GM18861 (cell line): ENCODE data around the gene RNGTT.
"Not testable (repeated sequence)": the region's sequence is repeated elsewhere in the genome, so short reads cannot be mapped to it uniquely, and the experiment has no call there.

Experiments used
- ATAC-seq: cut with Tn5 transposase; IDR thresholded peaks from one replicate; pipeline ENCODE4 v1.9.1; 2021; ENCODE audit not compliant: unreplicated experiment

The RNGTT gene

DNA sequence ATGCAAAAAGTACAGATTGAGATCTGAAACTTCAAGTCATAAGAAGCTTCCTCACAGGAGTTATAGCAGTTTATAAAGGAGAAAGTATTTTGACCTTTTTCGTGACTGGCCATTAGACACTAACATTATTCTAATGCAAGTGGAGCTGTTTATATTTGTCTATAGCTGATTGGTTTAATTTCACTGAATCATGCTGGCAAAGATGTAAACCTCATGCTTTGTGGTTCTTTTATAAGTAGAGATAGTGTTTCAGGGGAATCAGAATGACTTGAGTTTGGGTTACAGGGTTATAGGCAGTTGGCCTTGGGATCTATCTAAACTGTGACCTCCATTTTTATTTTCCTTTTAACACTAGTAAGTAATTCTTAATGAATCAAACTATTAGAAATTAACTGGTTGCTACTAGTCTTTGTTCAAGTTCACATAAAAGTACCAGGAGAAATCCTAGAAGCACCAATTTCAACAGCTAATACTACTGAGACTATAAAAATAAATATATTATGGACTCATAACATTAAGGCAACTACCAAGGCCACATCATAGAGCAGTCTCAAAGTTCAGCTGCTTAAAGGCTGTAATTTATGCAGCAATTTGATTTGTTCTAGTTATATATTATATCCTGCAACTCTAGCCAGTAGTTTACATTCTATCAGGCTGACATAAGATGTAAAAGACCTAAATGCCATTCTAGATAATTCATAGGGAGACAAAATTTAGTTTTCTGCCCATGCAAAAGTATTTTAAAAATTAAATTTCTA lies 94.0 kb downstream of the RNGTT start:
- ATAC-seq = no peak

DNA sequence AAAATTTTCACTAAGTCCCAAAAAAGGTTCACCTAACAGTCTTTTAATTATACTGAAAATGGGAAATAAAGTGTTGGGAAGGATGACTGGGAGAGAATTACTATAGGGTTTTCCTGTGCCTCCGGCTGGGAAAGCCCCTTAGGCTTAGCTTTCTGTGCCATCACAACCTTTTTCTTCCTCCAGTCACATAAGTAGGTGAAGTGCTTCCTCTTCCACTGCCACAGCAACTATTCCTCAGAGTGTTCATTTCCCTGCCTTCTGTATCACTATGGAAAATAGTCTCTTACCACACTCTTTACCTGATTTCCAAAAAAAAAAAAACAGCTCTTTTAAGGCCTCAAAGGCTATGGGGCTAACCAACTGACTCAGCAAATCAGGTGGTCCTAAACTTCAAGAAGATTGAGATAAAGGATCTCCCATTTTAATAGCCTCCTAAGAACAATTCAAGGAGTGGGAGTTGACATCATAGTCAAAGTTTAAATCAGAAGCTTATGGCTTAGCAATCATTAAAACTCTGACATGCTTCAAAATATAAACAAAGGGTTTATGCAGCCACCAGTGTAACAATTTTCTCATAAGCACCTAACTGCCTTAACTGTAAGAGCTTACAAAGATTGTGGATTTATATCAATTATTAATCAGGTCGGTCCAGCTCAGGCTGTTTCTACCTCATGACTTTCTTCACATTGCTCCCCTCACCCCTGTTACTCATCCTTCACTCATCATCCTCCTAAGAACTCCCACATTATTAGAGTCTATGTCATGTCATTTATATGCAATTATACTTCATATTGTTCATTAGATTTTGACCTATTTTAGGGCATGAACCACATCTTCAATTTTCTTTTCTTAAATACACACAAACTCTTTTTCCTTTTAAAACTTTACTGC lies 95.3 kb downstream of the RNGTT start:
- ATAC-seq = no peak

DNA sequence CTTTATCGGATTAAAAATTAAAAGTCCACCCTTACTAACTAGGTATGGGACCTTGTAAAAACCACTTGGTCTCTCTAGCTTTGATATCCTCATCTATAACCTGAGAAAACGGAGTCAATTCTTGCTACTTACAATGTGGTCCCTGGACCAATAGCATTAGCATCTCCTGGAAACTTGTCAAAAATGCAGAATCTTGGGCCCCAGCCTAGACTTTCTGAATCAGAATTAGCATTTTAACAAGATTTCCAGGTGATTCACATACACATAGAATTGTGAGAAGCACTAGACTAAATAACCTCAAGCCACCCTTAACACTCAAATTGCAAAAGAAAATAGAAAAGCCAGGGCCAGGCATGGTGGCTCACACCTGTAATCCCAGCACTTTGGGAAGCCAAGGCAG lies 96.6 kb downstream of the RNGTT start:
- ATAC-seq = no peak

DNA sequence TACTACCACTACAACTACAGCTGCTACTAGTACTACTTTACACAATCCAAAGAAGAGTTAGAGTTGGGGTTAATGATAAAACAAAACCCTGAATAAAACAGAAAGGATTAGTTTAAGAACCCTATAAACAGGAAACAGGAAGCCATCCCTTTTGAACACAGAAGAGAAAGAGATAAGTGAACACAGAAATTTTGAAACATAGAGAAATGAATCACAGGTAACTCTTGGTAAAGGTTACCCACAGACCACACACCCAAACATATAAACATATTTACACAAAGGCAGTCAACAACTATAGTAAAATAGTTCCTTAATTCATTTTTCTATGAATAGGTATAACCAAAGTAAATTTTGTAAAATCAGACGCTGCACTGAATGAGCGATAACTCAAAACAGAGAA lies 98.1 kb downstream of the RNGTT start:
- no peak for ATAC-seq

DNA sequence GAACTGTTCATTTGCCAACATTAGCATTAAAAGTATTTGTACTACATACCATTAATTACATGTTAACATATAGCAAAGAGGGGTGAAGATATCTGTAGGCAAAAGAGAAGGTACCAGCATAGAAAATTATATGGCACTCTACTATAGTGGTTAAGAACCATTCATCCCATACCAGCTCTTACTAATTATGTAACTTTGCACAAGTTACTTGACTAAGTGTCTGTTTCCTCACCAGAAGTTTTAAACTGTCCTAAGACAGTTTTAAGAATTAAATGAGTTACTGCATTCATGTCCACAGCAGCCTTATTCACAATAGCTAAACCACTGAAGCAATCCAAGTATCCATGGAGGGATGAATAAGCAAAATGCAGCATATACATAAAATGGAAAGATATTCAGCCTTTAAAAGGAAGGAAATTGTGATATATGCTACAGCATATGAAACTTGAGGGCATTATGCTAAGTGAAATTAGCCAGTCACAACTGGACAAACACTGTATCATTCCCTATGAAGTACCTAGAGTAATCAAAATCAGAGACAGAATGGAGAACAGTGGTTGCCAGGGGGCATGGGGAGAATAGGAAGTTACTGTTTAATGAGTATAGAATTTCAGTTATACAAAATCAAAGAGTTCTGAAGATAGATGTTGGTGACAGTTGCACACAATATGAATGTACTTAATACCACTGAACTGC lies 98.9 kb downstream of the RNGTT start:
- ATAC-seq = no peak

DNA sequence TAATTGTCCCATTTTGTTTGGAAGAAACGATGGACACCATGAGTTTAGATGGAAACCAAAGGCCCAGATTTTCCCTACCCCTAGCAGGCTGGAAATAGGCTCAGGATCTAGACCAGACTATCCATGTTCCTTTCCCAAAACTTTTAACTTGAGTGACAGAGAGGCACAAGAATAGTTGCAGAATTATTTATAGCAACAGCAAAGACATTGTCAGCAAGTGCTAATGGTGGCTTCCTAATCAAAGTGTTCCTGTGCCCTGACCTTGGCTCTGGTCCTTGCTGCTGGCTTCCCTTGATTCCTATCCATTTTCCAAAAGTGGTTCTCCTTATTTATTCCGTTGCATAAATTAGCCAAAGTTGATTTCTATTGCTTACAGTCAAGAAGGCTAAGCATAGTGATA lies 103.1 kb downstream of the RNGTT start:
- no peak for ATAC-seq

DNA sequence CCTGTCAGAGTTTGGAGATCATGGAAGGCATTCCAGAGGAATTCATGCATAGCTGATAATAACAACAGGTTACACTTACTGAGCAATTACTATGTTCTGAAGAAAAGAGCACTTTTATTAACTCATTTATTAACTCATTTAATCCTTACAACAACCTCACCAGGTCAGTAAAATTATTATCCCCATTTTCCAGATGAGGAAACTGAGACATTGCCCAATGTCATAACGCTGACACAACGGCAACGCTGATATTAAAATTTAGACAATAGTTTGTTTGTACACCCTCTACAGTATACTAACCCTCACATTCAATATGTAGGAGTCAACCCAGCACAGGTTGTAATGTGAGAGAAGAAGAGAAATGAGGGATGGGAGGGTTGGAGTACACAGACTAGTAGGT lies 105.0 kb downstream of the RNGTT start:
- ATAC-seq = no peak

DNA sequence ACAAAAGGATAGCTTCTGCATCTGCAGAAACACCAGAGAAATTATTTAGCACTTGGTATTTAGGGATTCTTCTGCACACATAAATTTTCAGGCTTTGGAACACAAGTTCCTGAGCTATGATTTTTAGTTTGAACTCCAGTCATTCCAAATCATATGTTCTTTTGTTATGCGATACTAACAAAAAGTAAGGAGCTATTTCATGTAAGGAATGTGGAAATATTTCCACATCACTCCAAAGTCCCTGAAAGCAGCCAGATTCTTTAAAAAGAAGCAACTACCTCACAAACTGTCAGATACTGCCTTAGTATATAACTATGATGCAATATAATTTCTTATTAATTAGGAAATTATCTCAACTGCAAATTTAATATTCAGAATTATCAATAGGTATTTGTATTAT lies 106.9 kb downstream of the RNGTT start:
- ATAC-seq = no peak

DNA sequence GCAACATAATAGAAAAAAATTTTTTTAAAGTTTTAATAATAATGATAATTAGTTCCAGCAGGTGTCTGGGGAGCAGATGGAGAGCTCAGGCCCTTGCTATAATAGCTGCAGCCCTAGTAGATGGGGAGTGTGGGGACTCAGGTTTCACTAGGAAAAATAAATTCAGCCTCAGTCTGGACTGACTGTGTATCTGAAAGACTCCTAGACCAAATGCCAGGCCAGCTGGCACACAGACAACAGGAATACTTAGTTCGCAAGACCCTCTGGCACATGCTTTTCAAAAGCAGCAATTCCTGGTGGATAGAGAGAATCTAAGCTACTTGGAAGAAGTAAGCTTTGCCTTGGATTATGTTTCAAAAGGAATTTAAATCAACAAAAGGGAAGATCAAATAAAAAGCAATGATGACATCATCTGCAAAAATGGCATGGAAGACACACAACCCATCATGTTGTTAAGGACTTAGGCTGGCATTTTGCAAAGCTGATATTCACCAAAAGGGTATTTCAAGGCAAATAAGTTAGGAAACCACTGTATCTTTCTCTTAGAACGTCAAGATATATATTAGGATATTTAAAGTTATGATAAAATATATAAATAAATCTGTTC lies 107.8 kb downstream of the RNGTT start:
- ATAC-seq = no peak

DNA sequence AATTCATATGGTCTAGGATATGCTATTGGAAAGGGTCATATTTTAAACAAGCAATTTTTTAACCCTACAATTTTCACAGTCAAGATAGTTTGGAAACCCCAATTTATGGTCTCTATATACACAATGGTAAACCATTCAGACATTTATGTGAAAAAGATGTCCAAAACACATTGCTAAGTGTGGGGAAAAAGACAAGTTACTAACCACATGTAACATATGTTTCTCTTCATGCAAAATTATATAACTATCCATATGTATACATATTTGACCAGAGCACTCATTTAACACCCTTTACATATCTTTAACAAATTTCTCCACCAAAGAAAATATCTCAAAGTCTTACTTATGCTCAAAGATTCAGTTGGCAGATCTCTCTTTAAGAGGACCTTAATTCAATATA lies 110.6 kb downstream of the RNGTT start:
- ATAC-seq = no peak

DNA sequence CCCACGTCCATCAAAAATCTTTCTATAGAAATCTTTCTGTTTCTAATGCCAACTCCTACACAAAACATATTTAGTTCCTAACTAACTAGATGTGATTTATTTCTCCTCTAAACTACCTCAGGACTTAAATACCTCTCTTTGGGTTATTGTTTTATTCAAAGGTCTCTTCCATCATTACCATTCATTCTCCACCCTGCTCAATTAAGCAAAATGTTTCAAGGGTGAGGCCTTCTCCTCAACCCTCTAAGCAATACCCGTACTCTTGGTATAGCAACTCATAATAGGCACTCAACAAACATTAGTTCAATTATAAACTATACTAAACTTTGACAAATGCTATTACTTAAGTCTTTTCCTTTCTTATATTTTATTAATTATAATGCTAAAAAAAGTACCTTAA lies 111.4 kb downstream of the RNGTT start:
- no peak for ATAC-seq

DNA sequence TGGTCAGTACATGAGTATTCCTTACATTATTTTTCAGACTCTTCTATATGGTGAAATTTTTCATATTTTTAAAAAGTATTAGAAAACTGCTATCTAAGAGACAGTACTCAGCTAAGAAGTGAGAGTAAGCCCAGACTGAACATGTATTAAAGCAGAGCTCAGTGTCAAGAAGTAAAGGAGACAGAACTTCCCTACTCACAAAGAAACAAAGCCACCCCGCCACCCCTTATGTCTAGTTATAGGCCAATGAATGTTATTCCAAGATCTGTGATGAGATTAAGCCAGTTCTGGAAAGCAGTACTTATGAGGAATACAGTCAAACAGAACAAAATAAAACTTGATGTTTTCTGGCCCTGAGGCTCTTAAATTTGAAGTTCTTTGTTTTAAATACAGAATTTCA lies 114.5 kb downstream of the RNGTT start:
- ATAC-seq = no peak

DNA sequence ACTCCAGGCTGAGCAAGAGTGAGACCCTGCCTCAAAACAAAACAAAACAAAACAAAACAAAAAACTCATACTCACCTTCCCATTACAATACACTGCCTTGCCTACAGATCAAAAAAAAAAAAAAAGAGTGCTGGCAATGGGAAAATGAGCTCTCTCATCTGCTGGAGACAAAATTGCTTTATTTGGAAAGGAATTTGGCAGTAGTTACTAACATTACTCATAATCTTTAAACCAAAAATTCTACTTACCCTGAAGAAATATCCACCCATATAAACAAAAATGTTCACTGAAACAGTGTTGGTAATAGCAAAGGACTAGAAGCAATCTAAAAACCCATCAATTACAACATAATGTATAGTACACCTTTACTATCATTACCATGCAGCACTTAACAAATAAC lies 120.4 kb downstream of the RNGTT start:
- ATAC-seq = no peak

DNA sequence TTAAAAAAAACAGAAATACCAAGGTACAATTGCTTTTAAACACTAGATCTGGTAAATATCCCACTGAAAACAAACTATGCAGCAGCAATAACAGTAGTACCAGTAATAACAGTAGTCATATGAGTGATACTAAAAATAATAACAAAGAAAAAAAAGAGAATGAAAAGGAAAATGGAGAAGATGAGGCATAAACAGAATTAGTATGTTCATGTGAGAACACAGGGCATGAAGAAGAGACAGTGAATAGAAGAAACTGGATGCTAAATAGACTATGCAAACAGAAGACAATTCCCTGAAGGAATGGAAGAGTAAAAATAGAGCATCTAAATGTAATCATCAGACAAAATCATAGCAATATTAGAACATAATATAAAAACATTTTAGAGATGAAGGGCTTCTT lies 121.1 kb downstream of the RNGTT start:
- no peak for ATAC-seq

DNA sequence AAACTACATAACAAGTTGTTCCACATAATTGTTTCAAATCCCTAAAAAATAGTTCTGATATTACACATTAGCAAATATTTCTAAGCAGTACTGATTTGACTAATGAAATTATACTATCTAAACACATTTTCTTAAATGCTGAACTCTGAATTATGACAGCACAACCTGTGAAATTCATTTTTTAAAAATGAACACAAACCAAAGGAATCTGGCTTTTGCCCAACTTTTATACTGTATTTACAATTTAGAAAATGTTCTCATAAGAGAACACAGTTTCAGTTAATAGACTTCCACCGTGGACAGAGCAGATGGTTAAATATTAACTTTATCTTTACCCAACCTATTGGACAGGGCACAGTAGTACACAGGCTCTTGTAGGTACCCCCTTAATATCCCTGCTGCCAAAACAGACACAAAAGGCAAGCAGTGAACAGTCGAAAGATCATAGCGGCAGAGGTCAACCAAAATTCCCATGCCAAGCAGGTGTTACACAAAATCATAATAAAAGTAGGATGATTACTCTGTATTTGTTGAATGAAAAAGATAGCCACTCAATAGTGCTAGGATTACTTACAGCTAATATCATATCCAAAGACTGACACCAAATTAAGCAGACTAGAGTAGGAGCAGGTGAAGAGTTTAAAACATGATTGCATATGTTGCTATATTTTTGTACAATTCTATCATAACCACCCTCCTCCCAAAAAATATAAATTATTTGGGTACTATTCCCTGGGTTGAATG lies 122.5 kb downstream of the RNGTT start:
- no peak for ATAC-seq

DNA sequence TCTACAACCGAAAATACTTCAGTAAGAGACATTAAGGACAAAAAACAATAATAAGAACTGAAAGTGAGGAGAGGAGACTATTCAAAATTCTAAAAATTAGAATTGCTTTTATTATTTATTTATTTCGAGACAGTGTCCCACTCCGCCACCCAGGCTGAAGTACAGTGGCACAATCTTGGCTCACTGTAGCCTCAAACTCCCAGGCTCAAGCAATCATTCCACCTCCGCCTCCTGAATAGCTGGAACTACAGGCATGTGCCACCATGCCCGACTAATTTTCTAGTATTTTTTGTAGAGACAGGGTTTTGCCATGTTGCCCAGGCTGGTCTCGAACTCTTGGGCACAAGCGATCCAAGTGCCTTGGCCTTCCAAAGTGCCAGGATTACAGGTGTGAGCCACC lies 123.1 kb downstream of the RNGTT start:
- ATAC-seq = no peak

DNA sequence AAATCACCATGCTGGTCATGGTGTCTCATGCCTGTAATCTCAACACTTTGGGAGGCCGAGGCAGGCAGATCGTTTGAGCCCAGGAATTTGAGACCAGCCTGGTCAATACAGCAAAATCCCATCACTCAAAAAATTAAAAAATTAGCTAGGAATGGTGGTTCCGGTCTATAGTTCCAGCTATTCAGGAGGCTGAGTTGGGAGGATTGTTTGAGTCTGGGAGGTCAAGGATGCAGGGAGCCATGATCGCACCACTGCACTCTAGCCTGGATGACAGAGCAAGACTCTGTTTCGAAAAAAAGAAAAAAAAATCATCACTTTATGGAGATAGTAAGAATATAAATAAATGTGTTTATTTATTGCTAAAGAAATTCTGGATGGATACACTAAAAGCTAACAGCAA lies 124.1 kb downstream of the RNGTT start:
- no peak for ATAC-seq

DNA sequence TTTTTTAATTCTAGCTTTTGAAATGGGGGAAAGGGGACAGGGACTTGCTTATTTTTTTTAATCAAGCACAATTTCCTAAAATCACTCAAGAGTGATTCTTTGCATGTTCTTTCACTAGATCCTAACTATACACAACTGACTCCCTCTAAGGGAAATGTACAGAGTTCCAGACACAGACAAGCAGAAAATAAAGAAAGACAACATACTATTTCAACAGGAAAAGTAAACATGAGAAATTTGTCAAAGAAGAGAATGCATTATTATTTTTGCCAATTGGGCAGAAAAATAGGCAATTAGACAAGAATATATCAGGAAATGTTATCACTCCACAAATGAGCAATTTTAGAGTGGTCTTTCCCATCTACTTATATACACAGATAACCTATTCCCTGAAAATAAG lies 128.2 kb downstream of the RNGTT start:
- ATAC-seq = no peak

DNA sequence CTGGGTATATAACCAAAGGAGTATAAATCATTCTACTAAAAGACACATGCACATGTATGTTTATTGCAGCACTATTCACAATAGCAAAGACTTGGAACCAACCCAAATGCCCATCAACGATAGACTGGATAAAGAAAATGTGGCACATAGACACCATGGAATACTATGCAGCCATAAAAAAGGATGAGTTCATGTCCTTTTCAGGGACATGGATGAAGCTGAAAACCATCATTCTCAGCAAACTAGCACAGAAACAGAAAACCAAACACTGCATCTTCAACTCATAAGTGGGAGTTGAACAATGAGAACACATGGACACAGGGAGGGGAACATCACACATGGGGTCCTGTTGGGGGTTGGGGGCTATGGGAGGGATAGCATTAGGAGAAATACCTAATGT lies 130.3 kb downstream of the RNGTT start:
- not testable (repeated sequence) for ATAC-seq

DNA sequence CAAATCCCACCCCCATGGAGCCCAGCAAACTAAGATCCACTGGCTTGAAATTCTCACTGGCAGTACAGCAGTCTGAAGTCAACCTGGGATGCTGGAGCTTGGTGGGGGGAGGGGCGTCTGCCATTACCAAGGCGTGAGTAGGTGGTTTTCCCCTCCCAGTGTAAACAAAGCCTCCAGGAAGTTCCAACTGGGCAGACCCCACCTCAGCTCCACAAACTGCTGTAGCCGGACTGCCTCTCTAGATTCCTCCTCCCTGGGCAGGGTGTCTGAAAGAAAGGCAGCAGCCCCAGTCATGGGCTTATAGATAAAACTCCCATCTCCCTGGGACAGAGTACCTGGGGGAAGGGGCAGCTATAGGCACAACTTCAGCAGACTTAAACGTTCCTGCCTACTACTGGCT lies 135.8 kb downstream of the RNGTT start:
- not testable (repeated sequence) for ATAC-seq

DNA sequence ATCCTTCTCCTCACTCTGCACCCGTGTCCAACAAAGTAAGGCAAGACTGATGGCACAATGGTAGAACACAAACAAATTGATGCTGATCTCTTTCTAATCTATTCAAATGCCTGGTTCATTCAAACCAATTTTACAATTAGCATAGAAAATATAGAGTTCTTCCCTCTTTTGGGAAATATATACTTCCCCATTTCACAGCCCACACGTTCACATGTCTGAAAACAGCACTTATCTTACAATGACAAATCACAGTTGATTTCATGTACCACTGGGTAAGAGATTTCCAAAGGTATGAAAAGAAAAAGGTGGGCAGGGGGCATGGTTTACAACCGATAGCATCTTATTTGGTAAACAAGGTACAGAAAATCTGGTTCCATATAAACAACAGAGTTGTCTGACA lies 137.6 kb downstream of the RNGTT start:
- no peak for ATAC-seq
